Activated naive CD8-positive, alpha-beta T cell treated with anti-CD3 and anti-CD28 coated beads, Interleukin-2, amount 50 U/mL, for 24 hours (primary cell): ENCODE measurements around the gene NPIPA1.
"Not testable (repeated sequence)": the region's sequence is repeated elsewhere in the genome, so short reads cannot be mapped to it uniquely, and the experiment has no call there.

Experiments used
- ATAC-seq: fragments of 150-1000 bp; cut with Tn5 transposase; one replicate; pipeline ENCODE4 v1.10.0; 2021
- DNase-seq: peaks from one replicate; pipeline ENCODE4 v3.0.0; 2021
- H3K27ac Mint-ChIP-seq: one replicate; pipeline ENCODE4 v1.8.0; 2021; ENCODE audit warnings: mild to moderate bottlenecking, mixed read lengths
- H3K27me3 Mint-ChIP-seq: one replicate; pipeline ENCODE4 v1.8.0; 2021; ENCODE audit warnings: mixed read lengths
- H3K36me3 Mint-ChIP-seq: one replicate; pipeline ENCODE4 v1.8.0; 2021; ENCODE audit warnings: low read depth, mixed read lengths
- H3K4me1 Mint-ChIP-seq: one replicate; pipeline ENCODE4 v1.8.0; 2021; ENCODE audit warnings: mixed read lengths
- H3K4me3 Mint-ChIP-seq: one replicate; pipeline ENCODE4 v1.8.0; 2021; ENCODE audit warnings: mild to moderate bottlenecking, moderate library complexity, mixed read lengths
- H3K9me3 Mint-ChIP-seq: one replicate; pipeline ENCODE4 v1.8.0; 2021; ENCODE audit warnings: mixed read lengths

The NPIPA1 gene

GRCh38 chr16:14981234-14981633 is 44.0 kb downstream of the NPIPA1 start:
- not testable (repeated sequence) for ATAC-seq, H3K27me3 Mint-ChIP-seq, H3K4me3 Mint-ChIP-seq, H3K9me3 Mint-ChIP-seq, DNase-seq, H3K27ac Mint-ChIP-seq
- peaks cover 10% of the 10 kb centered on the region for H3K36me3 Mint-ChIP-seq
- H3K4me1 Mint-ChIP-seq, result peaks cover 22% of the 10 kb centered on the region

GRCh38 chr16:14982521-14982920 is 45.3 kb downstream of the NPIPA1 start:
- not testable (repeated sequence) for ATAC-seq, H3K9me3 Mint-ChIP-seq, DNase-seq, H3K27me3 Mint-ChIP-seq, H3K4me3 Mint-ChIP-seq, H3K27ac Mint-ChIP-seq
- H3K4me1 Mint-ChIP-seq, result peaks cover 16% of the 10 kb centered on the region
- H3K36me3 Mint-ChIP-seq, result peaks cover 16% of the 10 kb centered on the region

DNA sequence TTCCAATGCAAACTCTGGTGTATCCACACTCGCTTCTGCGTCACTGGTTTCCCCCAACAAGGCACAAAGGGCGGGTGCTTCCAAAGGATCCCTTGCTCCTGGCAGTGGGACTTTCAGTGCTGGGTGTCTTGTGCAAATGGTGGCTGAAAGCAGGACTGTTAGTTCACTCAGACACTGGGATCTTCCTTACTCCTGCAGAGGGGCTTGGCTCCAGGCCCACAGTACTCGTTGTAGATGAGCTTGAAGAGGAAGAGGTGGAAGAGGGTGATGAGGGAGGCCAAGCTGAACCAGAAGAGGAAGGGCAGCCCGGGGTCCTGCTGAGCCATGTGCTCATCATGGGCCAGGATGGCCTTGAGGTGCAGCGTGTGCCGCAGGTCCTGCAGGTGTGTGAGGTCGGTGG is 50.8 kb downstream of the NPIPA1 start:
- not testable (repeated sequence) for H3K27me3 Mint-ChIP-seq, H3K27ac Mint-ChIP-seq, H3K4me3 Mint-ChIP-seq, H3K9me3 Mint-ChIP-seq, DNase-seq
- Mint-ChIP-seq H3K4me1 (peaks cover 29% of the 10 kb centered on the region), H3K36me3 (peaks cover 42% of the 10 kb centered on the region)
- ATAC-seq, result peak; percentile 6

DNA sequence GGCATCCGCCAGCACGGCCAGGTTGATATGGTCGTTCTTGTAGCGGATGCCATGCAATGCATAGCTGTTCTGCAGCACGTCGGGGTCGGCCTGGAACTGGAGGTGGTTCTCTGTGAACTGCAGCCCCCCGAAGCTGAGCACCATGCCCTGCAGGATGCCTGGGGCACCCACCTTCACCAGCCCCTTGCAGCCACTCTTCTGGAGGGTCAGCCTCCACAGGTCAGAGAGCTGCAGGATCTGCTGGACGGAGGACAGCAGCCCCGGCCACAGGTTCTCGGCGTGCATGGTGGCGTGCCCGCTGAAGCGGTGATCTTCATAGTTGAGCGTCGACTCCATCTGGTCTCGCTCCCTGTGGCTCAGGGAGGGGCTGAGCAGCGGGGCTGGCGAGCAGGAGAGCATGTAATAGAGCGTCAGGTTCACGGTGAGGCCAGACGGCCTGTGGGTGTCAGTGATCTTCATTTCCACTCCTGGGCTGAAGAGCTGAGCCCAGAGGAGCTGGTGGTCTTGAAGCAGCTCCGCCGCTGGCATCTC is 51.5 kb downstream of the NPIPA1 start:
- H3K4me3 Mint-ChIP-seq, H3K27me3 Mint-ChIP-seq, H3K27ac Mint-ChIP-seq, H3K9me3 Mint-ChIP-seq, DNase-seq: not testable (repeated sequence)
- Mint-ChIP-seq H3K36me3 (peaks cover 46% of the 10 kb centered on the region), H3K4me1 (peaks cover 31% of the 10 kb centered on the region)
- peak; percentile 22 for ATAC-seq

DNA sequence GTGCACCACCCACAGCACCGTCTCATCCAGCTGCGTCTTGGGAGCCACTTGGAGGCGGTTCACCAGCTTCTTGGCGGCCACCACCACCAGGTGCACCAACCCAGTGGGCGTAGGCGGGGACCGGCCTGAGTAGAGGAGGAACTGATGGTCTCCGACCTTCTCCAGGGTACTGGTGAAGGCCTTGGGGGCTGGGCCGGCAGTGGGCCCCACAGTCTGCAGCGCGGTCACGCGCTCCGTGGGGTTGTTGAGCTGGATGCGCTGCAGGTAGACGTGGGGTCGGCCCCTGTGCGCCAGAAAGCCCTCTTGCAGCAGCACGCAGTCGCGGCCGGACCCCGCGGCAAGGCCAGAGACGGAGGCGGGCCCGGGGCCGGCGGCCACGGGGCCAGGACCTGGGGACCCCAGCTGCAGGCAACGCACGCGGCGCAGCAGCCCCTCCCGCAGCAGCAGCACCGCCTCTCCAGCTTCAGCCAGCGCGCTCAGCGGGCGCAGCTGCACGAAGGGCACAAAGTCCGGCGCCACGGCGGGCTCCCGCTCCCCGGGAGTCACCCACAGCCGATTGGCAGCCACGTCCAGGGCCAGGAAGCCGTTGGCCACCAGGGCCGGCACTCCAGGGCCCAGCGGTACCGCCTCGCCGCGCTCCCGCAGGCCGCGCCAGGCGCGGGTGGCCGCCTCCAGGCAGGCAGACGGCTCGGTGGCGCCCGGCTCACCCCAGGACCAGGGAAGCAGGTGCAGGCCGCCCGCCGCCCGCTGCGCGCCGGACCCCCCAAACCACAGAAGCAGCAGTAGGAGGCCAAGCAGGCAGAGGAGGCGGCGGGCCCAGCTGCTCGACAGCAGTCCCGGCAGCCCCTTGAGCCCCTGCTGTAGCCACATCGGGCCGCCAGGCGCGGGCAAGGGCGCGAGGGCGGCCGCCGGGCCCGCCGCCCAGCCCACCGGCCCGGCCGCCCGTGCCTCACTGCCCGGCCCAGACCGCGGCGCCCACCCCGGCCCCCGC is 52.3 kb downstream of the NPIPA1 start:
- DNase-seq, H3K4me3 Mint-ChIP-seq, H3K27ac Mint-ChIP-seq, H3K27me3 Mint-ChIP-seq, H3K9me3 Mint-ChIP-seq: not testable (repeated sequence)
- Mint-ChIP-seq H3K4me1 (peaks cover 33% of the 10 kb centered on the region), H3K36me3 (peaks cover 47% of the 10 kb centered on the region)
- ATAC-seq, result peak; percentile 30

- DNase-seq, ATAC-seq, H3K27ac Mint-ChIP-seq, H3K27me3 Mint-ChIP-seq, H3K9me3 Mint-ChIP-seq, H3K4me3 Mint-ChIP-seq: not testable (repeated sequence)
- peaks cover 20% of the 10 kb centered on the region for H3K4me1 Mint-ChIP-seq
- H3K36me3 Mint-ChIP-seq, result peaks cover 37% of the 10 kb centered on the region
These were observed 56.3 kb downstream of the NPIPA1 start for GRCh38 chr16:14993277-14994151.

GRCh38 chr16:14996702-14997101 is 59.5 kb downstream of the NPIPA1 start:
- H3K36me3 Mint-ChIP-seq, result peaks cover 36% of the 10 kb centered on the region
- H3K27ac Mint-ChIP-seq, H3K9me3 Mint-ChIP-seq, DNase-seq, H3K4me1 Mint-ChIP-seq, H3K4me3 Mint-ChIP-seq, ATAC-seq, H3K27me3 Mint-ChIP-seq: not testable (repeated sequence)

DNA sequence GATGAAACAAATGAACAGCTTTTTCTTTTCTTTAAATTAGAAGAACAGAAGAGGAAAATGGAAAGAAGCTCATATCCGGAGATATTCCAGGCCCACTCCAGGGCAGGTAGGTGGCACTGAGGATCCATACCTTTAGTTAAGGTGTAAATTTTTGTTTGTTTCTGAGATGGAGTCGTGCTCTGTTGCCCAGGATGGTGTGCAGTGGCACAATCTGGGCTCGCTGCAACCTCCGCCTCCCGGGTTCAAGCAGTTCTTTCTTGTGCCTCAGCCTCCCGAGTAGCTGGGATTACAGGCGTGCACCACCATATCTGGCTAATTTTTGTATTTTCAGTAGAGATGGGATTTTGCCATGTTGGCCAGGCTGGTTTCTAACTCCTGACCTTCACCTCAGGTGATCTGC is 61.1 kb downstream of the NPIPA1 start:
- H3K9me3 Mint-ChIP-seq, result not testable (repeated sequence)

GRCh38 chr16:14999845-15000244 is 62.6 kb downstream of the NPIPA1 start:
- not testable (repeated sequence) for DNase-seq, H3K27me3 Mint-ChIP-seq, H3K9me3 Mint-ChIP-seq, H3K27ac Mint-ChIP-seq, ATAC-seq, H3K4me3 Mint-ChIP-seq, H3K4me1 Mint-ChIP-seq
- peaks cover 26% of the 10 kb centered on the region for H3K36me3 Mint-ChIP-seq

More for the DNA sequence above, 61.1 kb downstream of the NPIPA1 start:
- not testable (repeated sequence) for ATAC-seq, H3K27ac Mint-ChIP-seq, H3K4me3 Mint-ChIP-seq, H3K4me1 Mint-ChIP-seq, H3K27me3 Mint-ChIP-seq, DNase-seq
- peaks cover 25% of the 10 kb centered on the region for H3K36me3 Mint-ChIP-seq
